ENCODE data around the gene ZC3H18. TPM values are rescaled to one million over a fixed set of nuclear protein-coding genes. Genes with fewer than 3 reads are reported as not detected.
"Not testable (repeated sequence)": the region's sequence is repeated elsewhere in the genome, so short reads cannot be mapped to it uniquely, and the experiment has no call there.

Gene ZC3H18
- total RNA-seq, 1 experiment from 2014 or later = 12.6 TPM

DNA sequence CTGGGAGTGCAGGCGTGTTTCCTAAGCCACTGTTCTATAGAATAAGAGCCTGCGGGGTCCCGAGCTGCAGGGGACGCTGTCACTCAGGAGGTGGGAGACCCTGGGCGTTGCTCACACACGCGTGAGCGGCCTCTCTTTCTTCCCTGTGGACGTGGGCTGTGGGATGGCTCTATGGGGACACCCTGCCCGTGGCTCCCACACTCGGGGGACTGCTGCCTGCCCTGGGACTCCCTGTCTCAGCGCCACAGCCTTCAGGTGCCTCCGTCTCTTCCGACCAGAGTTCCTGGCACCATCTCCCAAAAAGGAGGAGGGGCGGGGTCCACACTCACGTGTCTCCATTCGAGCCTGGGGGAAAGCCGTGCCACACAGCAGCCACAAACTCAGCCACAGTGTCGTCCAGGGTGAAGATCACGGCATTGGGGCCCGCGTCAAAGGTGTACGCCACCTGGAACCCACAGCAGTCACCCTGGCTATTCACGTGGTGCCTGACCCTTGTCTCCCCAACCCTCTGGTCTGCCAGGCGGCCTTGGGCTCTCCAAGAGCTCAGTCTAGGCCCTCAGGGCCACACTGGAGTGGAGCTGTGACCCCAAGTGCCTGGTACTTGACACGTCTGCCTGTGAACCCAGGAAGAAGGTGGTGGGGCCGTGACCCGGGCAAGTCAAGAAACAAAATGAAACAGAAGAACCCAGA is 84.3 kb downstream of the ZC3H18 start:
- DNase-seq (ENCODE audit: low read depth) = no peak

DNA sequence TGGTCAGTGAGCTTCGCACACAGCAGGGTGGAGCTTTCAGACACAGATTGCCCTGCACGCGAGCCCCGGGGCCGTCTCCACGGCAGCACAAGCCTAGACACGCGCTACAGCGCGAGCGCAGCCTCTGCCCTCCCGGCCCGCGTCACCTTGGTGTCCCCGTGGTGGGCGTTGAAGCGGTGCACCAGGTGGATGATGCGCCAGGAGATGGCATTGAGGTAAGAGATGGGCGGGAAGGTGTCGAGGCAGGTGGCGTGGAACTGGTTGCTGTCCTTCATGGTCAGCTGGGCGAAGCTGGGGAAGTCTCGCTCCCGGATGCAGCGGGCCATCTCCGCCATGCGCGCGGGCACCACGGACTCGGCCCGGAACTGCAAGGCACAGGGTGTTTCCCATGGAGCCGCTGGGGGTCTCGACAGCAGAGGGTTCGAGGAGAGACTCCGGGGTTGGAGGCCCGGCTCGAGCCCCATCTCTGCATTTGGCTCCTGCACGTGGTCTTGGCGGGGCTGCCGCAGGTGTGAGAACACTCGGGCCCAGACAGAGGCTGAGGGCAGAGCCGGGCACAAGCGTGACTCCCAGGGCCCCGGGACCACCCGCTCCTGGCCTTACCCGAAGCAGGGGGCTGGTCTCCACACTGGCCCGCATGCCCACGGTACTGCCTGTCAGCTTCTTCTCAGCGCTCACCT is 85.0 kb downstream of the ZC3H18 start:
- DNase-seq (ENCODE audit: low read depth) = no peak

DNA sequence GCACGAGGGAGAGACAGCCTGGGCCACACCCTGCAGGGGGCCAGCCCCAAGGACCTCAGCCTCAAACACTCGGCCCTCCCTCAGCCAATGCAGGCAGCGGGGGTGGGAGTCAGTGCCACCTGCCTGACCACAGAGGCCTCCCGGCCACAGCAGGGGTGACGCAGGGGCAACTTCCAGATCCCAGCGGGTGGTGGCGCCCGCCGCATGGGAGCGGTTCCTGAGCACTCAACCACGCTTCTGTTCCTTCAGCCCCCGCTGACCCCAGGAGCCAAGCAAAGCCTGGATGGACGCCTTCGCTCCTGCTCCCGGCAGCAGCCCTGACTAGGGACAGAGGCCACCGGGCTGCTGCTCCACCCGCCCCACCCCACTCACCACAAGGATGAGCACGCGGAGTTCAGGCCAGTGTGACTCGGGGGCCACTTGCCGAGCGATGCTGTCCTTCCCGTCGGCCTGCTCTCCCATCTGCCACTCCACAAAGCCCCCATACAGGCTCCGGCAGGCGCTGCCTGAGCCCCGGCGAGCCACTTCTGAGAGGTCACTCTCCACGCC is 85.6 kb downstream of the ZC3H18 start:
- DNase-seq (ENCODE audit: low read depth) = no peak

DNA sequence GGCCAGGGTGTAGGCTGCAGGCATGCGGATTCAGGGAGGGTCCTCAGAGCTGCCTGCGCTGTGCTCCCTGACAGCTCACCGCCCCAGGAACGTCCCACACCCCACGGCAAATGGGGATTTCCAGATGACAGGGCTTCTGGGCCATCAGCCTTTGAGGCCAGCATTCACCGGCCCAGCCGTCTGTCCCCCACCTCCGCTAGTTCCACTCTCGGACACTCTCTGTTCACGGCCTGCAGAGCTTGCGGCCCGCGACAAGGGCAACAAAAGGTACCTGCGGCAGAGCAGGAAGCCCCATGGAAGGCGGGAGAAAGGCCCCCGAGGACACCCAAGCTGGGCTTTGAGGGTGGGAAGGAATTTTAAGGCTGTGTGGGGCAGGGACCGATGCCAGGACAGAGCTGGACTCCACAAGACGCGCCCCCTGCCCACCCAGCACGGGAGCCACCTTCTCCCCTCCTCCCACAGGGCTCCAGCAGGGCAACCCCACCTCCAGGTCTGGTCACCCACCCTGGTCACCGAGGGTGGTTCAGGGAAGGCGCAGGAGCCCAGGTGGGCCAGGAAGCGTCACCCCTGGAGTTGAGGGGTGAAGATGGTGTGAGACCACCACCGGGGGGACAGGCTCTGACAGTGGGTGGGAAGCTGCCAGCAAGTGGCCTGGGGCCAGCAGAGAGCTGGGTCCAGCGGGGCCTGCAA is 86.2 kb downstream of the ZC3H18 start:
- DNase-seq (ENCODE audit: low read depth) = no peak

DNA sequence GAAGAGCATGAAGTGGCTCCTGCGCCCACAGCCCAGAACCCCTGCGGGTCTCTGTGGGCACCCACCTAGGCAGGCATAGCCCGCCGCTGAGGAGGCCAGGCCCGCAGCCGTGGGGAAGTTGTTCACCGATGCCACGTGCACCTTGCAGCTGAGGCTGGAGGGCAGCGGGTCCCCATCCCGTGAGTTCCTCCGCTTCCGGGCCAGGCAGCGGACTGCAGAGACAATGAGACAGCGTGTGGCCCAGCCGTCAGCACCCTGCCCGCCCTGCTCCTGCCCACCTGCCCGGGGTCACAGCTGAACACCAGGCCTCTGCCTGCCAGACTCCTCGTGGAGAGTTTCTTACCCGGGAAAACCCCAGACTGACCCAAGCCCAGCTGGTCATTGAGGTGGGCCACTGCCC is 87.2 kb downstream of the ZC3H18 start:
- DNase-seq (ENCODE audit: low read depth) = no peak

DNA sequence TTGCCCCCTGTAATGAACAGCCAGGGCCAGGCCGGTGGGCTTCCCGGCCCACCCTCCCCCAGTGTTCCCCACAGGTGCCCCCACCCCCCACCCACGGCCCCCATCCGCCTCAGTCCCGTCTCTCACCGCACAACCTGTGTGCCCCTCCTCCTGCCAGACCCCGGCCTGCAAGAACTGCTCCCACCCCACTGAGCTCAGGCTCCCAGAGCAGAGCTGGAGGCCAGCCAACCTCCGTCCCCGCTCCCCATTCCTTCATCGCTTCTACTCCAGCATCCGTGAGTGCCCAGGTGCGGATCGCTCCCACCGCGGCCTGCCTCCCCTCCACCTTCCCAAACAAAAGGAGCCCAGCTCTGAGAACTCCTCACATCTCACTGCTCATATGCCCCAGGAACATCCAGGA is 88.5 kb downstream of the ZC3H18 start:
- DNase-seq (ENCODE audit: low read depth) = no peak

DNA sequence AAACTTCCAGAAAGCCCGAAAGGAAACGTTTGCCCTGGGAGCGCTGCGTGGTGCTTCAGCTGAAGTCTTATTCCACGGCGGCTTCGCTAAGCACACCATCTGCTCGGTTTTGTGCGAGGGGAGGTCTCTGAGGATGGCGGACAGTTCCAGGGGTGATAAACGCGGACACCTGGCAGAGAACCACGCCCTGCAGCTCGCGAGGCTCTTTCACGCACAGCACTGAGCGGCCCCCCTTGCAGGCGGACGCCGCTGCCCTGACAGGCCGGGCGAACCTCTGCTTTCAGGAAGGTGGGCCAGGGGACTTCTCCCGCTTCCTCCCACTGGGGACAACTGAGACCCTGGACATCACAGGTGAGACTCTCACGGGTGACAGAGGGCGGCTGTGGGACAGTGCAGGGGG is 89.0 kb downstream of the ZC3H18 start:
- no peak for DNase-seq (ENCODE audit: low read depth)

DNA sequence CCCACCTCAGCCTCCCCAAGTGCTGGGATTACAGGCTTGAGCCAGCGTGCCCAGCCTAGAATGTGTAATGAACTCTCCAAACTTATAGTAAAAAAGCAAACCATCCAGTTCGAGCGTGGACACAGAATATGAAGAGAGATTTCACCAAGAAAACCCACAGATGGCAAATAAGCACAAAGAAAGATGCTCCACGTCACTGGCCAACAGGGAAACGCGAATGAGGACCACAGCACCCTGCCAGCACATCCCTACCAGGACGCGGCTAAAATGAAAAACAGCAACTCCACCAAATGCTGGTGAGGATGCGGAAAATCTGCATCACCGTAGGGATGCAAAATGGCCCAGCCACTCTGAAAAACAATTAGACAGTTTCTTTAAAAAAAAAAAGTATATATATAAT is 91.3 kb downstream of the ZC3H18 start:
- no peak for DNase-seq (ENCODE audit: low read depth)

DNA sequence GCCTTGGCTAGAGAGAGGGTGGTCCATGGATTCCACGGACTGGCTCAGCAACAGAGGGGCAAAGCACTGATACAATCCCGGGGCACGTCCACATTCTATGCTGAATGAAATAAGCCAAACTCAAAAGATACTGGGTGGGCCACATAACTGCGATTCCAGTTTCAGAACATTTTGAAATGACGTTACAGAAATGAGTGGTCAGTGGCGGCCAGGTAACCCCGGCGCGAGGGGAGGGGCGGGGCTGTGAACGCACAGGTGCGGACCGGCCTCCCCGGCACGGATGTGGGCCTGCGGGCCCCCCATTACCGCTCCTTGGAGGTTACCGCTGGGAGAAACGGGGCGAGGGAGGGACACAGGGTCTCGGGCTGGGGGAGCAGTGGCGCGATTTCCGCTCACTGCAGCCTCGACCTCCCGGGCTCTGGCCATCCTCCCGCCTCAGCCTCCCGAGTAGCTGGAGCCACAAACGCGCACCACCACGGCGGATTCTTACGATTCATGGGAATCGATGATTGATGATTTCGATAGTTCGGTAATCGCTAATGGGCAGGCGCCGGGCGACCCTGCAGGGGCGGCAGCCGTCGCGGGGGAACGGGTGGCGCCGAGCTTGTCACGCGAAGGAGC is 92.1 kb downstream of the ZC3H18 start:
- no peak for DNase-seq (ENCODE audit: low read depth)

DNA sequence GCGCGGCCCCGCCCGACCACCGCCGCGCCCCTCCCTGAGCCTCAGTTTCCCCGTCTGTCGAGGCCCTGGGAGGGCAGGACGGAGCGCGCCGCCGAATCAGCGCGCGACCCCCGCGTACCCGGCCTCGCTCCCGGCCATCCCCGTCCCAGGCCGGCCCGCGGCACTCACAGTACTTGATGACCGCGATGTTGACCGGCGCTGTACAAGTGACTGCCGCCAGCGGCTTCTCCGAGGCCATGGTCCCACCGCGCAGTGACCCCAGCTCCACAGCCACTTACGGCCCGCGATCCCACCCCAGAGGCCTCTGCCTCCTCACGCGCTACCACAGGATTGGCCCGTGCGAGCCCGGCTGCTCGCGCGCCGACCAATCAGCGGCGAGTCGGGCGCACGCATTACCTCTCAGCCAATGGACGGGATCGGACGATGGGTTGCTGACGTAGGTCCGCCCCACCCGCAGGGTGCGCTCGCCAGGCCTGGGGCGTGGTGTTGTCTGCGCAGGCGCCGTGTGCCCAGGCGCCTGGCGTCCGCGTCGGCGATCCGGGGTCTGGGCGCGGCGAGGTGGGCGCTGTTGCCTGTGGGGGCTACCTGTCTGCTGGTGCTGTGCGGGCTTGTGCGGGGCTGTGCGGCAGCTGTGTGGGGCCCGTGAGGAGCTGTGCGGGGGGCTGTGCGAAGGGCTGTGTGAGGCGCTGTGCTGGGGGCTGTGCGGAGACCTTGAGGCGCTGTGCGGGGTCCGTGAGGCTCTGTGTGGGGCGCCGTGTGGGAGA is 92.8 kb downstream of the ZC3H18 start, which contains the start of gene MVD:
Gene MVD, minus strand, starts transcription at position 249 of the 764 bp plus-strand sequence. Its CDS starts 11 bp downstream, at position 238.
- peak; percentile 99 for DNase-seq (ENCODE audit: low read depth)

DNA sequence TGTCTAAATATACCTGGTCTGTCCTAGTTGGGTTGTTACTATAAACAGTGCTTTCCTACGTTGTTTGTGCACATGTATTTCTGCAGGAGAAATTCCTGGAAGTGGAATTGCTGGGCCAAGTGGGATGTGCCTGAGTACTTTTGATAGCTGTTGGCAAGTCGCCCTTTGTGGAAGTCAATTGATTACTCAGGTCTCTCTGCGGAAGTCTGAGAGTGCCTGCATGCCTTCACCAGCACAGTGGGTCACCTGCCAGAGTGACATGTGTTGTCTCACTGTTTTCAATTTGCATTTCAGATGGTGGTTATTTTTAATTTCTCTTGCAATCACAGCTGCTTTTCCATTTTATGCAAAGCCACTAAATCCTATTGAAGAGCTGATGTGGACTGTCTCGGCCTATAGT is 94.9 kb downstream of the ZC3H18 start:
- DNase-seq (ENCODE audit: low read depth) = no peak

DNA sequence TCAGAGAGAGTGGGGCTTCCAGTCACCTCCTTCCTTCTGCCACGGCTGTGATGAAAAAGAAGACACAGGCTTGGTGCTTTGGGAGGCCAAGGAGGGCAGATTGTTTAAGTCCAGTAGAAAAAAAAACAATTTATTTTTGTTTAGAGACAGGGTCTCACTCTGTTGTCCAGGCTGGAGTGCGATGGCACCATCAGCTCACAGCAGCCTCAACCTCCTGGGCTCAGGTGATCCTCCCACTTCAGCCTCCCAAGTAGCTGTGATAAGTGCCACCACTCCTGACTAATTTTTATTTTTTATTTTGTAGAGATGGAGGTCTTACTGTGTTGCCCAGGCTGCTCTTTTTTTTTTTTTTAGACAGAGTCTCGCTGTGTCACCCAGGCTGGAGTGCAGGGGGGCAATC is 95.4 kb downstream of the ZC3H18 start:
- DNase-seq (ENCODE audit: low read depth) = no peak

DNA sequence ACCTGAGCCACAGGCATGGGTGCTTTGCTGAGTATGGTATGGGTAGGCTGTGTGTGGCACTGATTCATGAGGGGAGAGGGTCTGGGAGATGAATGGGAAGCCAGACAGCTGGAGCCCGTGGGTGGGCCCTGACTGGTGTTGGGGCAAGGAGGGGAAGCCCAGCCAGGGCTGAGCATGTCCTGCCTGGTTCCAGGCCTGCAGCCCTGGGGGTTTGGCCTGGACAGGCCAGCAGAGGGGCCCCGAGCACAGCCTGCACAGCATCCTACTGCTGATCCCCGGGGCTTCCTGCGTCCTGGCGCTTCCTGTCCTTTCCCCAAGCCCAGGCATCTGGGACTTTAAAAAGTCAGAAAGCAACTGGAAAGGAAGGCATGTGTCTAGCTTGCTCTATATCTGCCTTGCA is 97.3 kb downstream of the ZC3H18 start:
- no peak for DNase-seq (ENCODE audit: low read depth)

DNA sequence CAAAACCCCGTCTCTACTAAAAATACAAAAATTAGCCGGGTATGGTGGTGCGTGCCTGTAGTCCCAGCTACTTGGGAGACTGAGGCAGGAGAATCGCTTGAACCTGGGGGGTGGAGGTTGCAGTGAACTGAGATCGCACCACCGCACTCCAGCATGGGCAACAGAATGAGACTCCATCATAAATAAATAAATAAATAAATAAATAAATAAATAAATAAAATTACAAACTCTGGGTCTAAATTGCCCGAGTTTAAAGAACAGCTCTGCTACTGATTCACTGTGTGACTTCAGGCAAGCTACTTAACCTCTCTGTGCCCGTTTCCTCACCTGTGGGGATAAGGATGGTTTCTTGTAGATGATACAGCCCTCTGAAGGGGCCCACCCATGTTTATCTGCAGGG is 99.3 kb downstream of the ZC3H18 start:
- DNase-seq (ENCODE audit: low read depth) = not testable (repeated sequence)

DNA sequence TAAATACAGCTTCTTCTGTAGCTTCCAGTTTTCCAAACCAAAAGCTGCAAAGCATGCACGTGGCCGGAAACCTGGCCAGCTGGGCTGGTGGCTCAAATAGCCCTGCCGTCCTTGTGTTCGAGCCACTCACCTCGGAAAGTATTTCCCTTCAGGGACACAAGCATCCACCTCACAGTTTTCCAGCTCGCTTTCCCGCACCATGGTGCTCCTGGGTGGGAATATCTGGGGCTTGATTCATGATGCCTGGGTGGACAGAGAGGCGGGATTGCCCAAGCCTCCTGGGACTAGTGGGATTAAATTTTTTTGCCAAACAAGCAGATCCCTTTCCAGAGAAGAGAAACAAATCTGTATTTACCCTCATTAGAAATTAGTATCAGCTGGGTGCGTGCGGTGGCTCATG is 99.8 kb downstream of the ZC3H18 start:
- DNase-seq (ENCODE audit: low read depth) = no peak

DNA sequence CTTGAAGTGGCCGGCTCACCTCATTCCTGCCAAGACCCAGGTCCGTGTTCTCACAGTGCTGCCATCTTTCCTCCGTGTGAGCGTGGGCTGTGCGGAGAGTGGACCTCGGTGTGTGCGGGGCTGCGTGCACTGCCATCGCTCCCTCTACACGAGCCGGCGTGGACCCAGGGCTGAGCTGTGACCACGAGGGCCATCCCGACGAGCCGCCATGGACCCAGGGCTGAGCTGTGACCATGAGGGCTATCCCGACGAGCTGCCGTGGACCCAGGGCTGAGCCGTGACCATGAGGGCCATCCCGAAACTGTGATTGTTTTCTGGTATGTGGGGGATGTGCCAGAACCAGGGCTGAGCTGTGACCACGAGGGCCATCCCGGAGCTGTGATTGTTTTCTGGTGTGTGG is 101.6 kb downstream of the ZC3H18 start:
- DNase-seq (ENCODE audit: low read depth) = no peak

DNA sequence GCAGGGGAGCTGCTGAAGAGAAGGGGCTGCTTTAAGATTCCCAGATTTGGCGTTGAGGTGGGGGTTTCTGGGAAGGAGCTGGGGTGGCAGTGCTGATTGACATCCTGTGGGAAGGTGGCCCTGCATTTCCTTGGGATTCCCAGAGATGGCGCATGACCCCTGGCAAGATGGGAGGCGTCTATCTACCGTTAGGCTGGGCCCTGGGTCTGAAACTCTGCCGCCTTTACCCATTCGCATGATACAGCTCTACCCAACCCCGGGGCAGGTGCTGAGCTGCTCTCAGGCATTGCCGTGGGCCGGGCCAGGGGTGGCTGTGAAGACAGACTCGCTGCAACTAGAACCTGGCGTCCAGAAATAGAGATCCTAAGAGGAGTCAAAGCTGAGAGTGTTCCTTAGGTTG is 102.6 kb downstream of the ZC3H18 start:
- DNase-seq (ENCODE audit: low read depth) = no peak

DNA sequence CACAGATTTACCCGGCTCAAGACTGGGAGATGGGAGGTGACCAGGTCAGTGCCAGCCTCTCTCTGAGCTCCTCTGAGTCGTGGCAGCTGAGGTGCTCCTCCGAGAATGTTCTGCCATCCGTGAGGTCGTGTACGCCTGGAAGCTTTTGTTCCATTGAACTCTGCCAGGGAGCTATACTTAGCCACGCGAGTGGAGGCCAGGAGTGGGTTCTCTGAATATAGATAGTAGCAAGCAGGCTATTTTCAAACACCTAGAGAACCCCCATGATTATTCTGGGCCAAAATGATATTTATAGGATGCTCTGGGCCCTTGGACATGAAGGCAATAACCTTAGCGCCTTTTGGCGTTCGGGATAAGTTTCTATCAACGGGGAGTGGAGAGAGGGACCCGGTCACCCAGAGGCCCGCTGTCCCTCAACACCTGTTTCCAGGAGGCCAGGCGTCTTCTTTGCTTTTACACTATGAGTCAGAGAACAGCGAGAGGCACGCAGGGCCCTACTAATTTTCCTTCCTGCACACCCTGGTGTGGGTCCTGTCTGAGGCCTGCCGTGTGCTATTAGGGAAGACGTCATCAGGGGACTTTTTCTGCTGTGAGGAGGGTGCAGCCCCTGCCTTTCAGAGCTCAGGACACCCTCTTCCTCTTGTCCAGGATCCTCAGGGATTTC is 103.6 kb downstream of the ZC3H18 start:
- DNase-seq (ENCODE audit: low read depth) = no peak

DNA sequence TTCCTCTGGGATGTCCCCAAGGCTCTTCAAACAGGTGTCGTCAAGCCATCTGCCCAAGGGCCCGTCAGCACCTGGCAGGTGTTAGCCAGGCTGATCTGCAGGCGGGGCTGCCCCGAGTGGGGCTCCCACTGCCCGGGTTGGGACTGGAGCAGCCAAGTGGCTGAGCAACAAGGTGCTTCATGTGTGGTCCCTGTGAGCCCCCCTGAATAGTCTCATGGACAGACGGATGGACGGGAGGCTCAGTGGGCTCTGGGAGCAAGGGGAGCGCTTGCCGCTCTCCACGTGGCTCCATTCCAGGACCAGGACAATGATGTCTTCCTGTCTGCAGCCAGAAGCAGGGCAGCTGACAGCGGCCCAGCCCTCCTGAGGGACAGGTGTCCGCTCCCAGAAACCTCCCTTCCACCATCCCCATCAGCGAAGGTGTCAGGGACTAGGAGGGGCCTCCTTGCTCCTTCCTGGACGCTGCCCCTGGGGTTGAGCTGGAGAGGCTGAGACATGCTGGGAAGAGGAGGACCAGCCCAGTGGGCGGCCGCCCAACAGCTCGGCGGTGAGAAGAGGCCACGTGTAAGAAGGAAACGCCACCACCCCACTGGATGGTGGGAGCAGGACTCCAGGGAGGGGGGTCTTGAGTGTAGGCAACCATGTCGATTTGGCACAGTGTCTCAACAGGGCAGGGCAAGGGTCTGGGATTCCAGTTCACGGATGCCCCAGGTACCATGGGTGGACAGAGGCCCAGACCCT is 106.5 kb downstream of the ZC3H18 start:
- no peak for DNase-seq (ENCODE audit: low read depth)

DNA sequence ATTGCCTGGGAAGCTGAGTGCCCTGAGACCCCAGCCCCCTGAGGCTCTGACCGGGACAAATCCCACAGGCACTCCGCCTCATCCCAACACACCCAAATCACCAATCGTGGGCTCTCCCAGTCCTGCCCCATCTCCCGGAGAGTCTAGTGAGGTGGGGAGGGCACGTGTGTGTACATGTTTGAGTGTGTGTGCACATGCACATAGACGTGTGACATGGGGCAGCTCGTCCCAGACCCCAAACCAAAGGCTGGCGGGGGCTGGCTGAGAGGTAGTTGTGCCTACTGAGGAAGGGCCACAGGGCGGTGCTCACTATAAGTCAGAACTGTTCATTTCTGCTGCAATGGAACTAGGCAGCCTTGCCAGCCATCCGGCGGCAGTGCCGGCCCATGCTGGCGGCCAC is 107.5 kb downstream of the ZC3H18 start:
- no peak for DNase-seq (ENCODE audit: low read depth)
